GM18519 (cell line): Measurements from ENCODE around the gene CCDC148.
"Not testable (repeated sequence)": the region's sequence is repeated elsewhere in the genome, so short reads cannot be mapped to it uniquely, and the experiment has no call there.

Experiments used
- ATAC-seq: cut with Tn5 transposase; IDR thresholded peaks from one replicate; pipeline ENCODE4 v1.9.1; 2021; ENCODE audit warnings: mild to moderate bottlenecking, moderate library complexity; ENCODE audit not compliant: unreplicated experiment, low FRiP score

CCDC148 gene

DNA sequence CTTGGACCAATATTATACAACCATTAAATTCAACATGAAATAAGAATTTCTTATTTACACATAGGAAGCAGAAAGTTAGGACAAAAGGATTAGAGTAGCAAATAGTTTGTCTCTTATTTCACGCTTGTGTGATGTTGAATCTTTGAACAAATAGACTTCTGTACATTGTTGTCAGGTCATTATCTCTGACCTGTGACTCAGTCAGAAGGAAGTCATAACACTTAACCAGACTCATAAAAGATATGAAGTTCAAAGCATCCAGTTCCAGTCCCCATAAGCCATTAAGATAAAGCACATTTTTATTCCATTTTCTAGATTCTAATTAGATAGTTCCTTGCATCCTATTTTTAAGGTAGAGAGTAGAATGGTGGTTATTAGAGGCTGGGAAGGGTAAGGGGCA, 224.1 kb downstream of the CCDC148 start:
- no peak for ATAC-seq

DNA sequence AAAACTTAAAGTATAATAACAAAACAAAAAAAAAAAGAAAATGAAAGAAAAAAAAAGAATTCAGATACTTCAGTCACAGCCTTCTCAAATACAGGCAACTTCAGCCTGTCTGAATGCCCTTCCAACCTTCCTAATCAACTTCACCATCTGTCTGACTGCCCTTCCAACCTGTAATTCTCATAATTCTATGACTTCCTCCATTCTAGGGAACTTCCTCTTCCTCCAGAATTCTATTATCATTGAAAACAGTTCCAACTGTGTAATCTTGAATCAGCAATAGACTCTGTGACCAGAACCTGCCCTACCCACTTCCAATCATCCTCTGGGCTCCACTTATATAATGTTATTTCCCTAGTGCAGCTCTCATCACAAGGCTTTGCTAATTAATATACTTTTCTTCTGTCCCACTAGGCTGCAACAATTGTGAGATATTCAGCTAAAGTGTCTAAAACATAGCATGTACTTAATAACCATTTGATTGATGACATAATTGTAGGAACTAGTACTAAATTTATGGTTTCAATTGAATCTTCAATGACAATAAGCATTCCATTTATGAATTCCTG, 227.5 kb downstream of the CCDC148 start:
- no peak for ATAC-seq

DNA sequence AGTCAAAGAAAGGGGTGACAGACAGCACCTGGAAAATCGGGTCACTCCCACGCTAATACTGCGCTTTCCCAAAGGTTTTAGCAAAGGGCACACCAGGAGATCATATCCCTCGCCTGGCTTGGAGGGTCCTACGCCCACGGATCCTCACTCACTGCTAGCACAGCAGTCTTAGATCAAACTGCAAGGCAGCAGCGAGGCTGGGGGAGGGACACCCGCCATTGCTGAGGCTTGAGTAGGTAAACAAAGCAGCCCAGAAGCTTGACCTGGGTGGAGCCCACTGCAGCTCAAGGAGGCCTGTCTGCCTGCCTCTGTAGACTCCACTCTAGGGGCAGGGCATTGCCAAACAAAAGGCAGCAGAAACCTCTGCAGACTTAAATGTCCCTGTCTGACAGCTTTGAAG, 233.5 kb downstream of the CCDC148 start:
- ATAC-seq = not testable (repeated sequence)

DNA sequence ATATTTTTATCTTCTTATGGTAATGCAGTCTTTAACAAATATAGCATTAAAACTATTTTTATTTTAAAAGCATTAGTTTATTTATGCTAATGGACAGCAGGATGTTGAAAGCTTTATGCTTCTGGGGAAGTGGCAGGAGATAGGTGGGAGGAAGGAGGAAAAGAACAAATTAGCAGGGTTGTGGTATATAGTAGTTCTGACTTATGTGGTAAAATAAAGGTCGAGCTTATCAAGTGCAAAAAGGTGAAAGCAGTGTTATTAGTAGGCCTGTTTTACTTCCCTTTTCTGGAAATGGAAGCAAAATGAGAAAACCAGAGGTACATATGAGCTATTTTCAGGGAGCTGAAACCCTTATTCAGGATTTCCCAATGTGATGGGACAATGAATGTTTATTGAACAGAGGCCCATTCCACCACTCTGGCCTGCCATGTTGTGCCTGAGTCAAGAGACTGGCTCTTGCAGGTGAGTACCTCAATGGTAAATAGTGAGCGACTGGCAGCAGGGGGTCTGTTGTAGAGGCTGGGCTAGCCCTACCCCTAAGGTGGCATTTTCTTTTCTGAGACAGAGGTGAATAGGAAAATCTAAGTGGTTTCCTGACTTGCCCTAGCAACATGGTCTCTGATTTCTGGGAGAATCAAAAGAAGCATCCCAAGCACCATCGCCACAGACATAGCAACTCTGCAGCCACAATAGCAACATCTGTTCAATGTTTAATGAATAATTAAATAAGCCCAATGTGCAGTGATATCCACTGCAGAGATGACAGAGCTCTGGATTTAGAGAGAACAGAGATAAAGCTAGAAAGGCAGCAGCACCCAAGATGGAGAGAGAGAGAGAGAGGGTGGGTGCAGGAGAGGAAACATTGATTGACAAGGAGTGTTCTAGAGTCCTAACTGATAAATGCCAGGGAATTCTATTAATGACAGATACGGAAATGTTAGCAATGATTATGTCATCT, 235.2 kb downstream of the CCDC148 start:
- ATAC-seq = peak; percentile 59

DNA sequence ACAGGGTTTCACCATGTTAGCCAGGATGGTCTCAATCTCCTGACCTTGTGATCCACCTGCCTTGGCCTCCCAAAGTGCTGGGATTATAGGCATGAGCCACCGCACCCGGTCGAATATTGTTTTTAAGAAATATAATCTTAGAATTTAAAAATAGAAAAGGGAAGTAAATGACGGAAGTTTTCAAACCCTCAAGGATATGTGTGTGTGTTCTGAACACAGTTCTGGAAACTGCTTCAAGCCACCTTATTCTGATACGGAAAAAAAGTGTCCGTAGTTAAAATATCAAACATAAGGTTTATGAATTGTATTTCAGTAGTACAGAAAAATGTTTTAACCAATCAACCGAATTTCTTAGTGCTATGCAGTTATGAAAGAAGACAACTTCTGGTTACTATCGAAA, 239.0 kb downstream of the CCDC148 start:
- ATAC-seq = no peak

DNA sequence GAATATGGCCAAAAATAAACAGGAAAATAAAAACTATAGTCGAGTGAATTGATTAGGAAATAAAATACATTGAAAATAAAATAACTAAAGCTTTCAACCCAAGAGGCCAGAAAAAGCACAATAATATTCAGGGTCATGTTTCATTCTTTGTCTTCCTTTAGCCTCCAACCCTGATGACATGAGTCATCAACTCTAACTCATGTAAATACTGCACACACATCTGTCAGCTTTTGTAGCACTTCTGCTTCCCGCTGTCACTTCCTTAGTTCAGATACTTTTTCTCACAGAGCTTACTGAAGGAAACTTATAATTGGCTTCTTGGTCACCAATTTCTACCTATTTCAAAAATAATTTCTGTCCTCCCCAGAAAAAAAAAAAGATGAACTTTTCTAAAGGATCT, 242.1 kb downstream of the CCDC148 start:
- peak; percentile 99 for ATAC-seq

DNA sequence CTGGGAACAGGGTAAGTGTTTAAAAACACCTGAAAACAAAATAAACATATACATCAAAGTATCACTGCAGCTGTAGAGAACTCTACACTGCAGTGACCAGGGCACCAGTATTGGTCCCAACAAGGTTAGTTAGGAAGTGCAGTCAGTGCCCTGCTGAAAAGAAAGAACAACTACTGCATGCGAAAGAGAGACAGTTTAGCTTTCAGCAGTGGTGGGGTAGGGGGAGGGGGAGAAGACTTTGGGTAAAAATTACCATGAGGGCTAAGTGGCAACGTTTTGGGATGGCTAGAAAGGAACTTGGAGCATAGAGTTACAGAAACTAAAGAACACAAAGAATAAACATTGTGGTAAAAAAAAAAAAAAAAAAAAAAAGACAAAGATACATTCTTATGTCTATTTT, 242.8 kb downstream of the CCDC148 start:
- ATAC-seq = no peak

DNA sequence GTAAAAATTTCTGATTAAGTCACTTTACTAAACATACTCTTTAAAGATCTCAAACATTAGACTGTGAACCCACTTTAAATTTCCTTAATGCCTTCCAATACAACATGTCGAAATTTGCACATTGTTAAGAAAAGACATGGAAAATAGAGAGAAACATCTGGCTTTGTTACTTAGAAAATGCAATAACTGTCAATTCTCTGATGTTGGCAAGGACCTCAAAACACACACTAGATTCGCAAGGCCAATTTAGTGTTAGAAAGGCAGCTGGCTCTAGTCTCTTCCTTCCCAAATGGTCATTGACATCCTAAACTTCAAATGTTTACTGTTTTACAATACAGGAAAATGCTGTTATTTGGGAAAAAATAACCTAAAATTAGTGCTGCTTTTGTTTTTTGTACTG, 244.3 kb downstream of the CCDC148 start:
- no peak for ATAC-seq

DNA sequence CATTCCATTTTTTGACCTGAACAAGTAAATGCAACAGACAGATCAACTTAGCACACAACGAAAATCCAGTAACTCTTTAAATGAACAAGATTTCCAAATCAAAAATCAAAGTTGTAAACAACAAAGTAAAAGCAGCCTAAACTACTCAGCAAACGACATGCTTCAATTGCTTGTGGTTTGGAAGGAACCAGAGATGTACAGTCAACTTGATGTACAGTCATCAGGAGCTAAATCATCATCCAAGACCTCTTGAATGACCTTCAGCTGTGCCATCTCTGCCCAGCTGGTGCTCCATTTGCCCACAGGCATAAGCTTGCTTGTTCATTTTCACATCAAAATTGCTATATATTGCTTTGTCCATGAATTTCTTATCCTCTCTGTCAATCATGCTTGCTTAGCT, 245.1 kb downstream of the CCDC148 start:
- no peak for ATAC-seq

DNA sequence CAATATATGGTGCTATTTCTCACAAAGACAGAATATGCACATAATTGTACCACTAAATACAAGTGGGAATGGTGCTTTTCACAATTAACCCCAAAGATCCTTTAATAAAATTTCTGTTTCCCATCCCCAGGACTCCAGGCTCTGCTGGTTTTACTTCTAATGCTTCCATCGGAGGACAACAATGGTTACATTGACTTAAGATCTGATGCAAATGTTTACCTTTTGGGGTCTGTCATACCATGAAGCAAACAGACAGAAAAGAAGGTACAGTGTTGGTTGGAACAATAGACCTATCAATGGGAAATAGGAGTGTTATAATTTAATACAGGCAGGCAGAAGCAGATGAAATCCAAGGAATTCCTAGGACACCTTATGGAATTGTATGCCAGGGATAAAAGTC, 249.2 kb downstream of the CCDC148 start:
- ATAC-seq = no peak

DNA sequence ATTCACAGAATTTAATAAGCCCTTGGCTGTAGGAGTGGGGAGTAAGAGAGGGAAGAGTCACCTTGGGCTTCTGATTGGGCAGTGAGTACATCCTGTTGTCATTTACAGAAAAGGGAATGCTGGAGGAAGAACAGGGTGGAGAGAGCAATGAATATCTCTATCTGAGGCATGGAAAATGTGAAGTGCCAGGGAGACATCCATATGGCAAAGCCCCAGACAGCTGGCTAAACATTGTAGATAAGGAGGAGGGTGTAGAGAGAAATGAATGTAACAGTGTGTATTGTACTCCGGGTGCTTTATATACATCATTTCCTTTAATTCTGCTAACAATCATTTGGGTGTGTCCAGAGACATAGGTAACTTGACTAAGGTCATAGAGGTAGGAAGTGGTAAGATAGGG, 251.3 kb downstream of the CCDC148 start:
- no peak for ATAC-seq

DNA sequence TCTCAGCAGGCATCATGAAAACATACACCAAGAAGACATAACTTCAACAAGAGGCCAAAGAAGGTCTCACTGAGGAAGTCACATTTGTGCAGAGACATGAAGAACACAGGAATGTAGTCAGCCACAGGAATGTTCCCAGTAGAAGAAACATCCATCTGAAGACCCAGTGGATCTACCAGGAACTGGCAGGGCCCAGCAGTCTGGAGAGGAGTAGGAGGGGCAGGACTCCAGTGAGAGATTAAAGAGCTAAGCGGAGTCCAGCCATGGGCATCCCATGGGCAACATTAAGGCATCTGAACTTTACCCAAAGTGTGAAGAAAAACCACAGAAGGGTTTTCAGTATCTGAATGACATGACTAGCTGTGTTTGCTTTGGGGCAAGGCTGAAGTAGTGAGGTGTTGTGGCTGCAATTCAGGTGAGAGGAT, 251.8 kb downstream of the CCDC148 start:
- ATAC-seq = no peak

DNA sequence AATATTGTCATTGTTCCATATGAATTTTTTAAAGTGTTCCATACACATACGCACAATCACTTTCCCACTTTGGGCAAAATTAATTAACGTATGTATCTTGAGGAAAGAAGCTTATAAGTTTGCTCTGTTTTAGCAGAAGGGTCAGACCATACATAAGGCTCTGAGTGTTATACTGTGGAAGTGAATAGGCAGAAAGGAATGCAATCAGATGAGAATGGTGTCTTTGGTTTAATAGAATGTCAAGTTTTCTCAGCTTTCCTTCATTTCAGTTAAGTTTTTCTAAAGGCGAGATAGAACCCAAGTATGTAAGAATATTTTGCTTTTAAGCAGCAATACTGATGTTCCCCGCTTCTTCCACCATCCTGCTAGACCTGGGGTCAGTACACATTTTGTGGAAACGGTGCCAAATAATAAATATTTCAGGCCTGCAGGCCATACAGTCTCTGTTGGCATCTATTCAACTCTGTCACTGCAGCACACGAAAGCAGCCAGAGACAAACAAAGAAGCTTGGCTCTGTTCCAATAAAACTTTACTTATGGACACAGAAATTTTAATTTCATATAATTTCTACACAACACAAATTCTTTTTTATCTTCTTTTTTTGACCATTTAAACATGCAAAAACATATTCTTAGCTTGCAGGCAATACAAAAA, 254.3 kb downstream of the CCDC148 start:
- ATAC-seq = no peak

DNA sequence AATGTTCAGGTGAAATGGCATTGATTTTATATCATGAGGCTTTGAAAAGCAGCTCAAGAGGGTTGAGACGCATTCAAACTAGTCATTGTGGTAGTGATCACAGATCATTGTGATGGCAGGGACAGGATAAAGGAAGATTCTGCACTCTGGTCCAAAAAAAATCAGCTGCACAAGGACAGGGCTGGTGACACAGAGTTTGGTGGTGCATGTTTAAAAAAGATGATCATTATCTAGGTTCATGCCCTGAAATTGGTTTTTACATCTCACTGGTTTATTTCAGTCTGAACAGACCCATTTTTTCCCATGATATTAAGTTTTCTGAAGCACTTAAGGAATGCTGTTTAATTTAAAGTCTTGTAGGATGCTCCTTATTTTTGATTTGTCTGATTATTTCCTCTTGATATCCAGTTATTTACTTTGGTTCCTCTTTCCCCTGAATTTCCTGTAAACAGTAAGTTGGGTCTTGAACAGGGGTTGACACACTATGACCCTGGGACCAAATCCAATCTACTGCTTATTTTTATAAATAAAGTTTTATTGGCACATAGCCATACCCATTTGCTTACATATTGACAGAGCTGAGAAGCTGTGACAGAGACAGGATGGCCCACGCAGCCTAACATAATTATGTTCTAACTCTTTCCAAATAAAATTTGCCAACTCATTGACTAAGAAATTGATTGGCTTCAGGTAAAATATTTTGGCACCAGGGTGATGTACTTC, 256.5 kb downstream of the CCDC148 start:
- ATAC-seq = no peak

DNA sequence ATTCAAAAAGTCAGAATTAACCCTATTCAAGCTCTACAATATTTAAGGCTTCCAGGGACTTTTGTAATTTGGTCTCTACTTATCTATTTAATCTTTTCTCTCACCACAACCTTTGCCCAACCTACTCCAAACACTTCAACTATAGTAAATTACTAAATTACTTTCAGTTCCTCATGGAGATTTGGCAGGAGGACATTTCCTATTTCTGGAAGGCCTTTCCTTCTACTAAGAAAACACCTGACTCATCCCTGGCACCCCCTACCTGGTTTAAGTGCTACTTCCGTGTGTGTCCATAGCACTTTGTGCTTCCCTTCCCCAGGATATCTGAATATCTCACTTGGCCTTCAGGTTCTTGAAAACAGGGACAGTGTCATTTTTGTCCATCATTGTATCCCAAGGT, 258.6 kb downstream of the CCDC148 start:
- no peak for ATAC-seq

DNA sequence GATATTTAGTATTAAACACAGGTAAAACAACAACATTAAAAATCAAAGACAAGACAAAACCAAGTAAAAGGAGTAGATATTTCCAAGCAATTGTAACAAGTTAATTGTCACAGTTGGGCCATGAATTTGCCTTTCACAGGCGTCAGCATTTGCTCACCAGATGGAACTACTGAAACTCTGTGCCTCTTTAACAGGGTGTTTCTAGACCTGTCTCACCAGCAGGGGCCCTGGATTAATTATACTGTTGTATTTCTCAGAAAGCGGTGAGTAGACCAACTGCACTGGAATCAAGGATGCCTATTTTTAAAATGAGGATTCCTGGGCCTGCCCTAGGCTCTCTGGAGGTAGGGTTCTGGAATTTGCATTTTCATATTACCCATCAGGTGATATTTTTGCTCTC, 262.3 kb downstream of the CCDC148 start:
- ATAC-seq = no peak

DNA sequence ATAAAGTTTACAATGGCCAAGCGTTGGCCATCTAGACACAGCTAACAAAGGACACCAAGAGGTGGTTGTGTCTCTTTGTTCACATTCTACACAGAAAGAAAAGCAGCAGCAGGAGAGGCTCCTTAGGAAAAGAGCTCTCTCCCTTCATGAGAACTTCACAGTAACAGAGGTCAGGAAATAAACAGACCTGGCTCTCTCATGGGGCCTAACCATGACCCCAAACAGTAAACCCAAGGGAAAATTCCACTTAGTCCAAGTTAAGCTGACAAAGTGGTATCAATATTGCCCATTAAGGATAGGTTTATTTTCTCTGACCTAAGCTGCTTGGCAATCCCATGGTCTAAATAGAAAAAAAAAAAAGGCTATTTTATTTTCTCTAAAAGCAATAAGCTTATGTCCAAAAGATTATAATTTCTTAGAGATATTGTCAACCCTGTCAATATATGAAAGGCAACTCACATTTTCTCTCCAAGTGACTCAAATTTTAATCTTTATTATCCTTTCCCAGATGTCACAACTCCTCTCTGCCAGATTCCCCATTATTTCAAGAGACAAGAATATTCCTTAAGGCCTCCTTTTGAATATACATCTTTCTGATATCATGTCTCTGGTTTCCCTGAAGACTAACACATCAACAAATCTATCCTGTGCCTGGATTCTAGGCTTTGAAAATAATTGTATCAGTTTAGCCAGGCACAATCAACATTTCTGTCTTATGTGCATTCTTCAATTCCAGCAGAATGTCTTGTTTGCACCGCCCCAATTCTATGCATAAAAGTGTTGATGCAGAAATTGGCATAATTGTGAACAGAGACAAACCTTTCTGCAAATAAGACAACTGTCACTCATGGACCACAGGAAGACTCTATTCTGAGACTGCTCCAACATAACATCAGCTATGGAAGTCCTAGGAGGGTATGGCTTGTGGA, 263.8 kb downstream of the CCDC148 start:
- no peak for ATAC-seq

DNA sequence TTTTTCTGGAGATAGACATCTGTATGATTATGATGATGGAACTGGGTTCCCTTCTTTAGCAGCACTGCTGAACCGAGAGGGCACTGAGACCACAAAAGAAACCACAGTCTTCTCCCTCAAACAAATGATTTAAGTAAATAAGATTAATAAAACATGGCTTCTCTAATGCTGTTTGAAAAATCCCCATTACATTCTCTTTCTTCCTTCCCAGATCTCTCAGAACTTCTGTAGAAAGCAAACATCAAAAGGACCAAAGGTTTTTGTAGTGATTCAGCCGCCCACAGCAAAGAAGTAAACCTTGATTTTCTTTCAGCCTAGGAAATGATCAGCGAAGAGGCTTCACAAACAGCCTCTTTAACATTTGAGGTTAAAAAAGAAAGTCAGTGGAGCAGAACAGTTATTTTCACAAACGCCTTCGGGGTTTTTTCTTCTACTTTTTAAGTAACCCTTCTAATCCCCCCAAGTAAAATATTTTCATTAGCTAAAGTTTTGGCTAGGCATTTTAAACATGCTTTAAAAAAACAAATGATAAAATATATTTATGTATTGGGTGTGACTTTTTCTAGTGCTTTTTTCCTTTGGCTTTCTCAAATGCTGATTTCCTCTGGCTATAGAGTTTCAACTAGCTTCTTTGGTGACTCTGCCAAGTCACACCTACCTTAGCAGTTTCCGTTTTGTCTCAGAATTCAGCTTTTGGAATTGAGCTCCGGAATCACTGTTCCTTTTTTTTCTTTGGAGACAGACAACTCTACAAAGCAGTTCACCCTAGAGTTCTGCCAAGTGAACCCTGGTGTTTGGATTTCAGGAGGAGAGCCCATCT, 265.3 kb downstream of the CCDC148 start:
- ATAC-seq = peak; percentile 76

DNA sequence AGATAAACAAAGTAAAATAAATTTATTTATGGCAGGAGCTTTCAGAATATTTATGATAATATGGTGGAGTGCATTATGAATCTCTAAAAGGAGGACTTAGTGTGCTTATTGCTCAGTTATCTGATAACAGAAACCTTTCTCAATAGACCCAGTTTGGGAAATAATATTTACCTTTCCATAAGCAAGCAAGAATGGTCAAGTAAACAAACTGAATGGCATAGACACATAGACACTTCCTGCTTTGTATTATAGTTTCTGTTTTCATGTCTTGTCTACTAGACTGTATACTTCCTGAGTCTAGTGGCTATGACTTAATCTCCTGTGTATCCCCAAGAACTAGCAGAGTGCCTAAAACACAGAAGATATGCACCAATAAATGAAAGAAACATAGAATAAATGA, 267.0 kb downstream of the CCDC148 start:
- ATAC-seq = peak; percentile 62
